DMS79 treated with DMSO at 0.1 percent for 48 hours (cell line): ENCODE data around the gene DNASE2B.

Experiments
- DNase-seq: peaks from one replicate; lab custom pipeline; 2025; lab: John Stamatoyannopoulos, UW

Gene DNASE2B

DNA sequence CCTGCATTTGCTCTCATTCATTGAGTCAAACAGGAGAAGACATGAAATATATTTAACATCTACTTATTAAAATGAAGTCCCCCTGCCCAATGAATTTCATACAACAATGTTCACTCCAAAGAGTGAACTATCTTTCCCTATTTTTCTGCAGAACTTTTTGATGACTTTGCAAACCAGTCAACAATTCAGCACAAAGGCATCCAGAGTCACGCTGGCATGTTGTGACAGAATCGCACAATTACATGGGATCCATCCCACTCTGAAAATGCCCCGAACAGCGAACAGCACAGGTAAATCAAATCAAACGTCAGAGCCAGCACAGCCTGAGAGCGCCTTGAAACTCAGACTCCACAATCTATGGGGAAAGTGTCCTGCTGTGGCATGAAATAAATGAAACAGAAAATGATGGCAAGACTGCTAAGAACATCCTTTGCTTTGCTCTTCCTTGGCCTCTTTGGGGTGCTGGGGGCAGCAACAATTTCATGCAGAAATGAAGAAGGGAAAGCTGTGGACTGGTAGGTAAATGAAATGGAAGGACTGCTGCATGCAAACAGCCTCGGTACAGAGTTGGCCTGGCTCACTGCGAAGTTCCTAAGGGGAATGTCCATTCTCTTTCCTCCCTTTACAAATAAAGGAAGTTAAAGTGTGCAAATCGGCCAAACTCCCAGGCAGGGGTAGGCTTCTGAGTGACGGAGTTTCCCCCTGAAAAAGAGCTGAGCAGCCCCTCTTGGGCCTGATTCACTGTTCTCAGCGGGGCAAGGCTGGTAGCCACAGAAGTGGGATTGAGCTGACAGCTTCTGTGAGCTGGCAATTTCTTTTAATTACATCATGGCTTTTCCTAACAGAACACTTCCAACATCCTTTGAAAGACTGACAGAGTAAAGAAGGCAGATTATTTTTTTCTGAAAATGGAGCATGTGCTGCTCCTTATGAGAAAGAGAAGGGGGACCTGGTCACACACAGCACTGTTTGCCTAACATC lies at the start of gene DNASE2B:
Gene DNASE2B (plus strand): TSS at position 310 of the 981 bp plus-strand sequence. CDS start 81 bp downstream, at position 391.
- DNase-seq = no peak

DNA sequence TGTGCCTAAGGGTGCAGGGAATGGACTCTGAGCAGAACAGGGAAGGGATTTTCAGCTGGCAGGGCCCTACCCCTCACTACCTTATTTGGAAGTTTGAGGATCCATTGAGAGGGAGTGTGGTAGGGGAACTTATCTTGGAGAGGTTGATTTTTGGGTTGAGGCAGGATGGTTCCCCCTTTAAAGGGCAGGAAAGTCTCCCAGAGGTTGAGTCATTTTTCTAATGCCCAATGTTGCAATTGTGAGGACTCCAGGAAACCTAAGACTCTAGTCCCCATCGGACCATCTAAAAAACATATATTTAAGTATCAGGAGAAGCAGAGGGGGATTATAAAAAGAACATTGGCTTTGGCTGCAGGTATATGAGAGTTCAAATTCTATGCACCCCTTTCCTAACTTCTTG lies 49.5 kb upstream of the DNASE2B start:
- no peak for DNase-seq

DNA sequence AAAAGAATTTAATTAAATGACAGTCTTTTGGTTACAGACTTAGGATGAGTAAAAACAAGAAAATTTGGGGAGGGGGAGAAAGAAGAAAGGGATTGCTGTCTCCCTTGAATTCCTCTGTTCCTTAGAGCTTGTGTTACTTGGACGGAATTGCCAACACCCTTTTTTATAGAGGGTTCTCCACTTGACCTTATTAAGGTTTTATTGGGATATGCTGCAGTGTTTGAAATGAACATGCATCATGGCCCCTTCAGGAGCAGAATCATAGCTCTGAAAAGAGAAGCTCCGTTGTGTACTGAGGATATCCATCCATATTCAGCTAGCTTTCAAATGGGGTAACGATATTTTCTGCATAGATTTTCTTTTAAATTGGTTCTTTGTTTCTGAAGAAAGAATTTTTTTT lies 48.2 kb upstream of the DNASE2B start:
- no peak for DNase-seq

- DNase-seq = no peak
Observed at GRCh38 chr1:84350550-84350949, 47.7 kb upstream of the DNASE2B start.

GRCh38 chr1:84352298-84353106 lies 45.8 kb upstream of the DNASE2B start:
- no peak for DNase-seq

DNA sequence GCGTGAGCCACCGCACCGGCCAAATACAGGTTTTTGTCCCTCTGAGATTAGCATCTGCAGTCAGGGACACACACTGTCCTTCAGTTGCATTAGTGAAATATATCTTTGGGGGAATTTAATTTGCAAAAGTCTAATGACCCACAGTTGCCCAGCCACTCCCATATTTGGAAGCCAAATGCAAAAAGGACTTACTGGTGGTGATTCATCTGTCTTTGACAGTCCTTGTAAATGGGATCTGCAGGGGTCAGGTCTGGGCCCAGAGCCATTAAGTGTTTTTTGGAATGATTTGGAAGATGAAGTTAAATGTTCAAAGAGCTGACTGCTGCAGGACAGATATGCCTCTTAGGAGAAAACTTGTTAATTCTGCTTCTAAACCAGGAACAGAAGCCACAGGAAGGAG lies 44.6 kb upstream of the DNASE2B start:
- no peak for DNase-seq

GRCh38 chr1:84355556-84355955 lies 42.7 kb upstream of the DNASE2B start:
- no peak for DNase-seq

DNA sequence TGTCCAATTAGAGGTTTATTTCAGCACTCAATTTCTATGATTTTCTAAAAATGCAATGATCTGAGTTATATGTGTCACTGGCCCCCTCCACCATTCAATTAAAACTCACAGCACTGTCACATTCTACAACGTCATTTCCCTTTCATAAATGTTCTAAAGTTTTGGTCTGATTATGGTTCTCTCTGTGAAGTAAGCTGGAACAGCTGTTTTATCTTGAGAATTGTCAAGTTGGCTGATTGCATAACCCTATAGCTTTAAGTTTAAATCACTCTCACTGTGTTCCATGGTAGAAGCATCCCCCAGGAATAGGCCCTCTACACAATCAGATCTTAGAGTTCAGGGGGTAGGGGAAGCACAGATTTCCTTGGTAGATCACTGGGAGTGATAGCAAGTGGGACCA lies 41.4 kb upstream of the DNASE2B start:
- no peak for DNase-seq

- DNase-seq = no peak
Observed at GRCh38 chr1:84358695-84359094, 39.6 kb upstream of the DNASE2B start.

GRCh38 chr1:84360316-84360715 lies 38.0 kb upstream of the DNASE2B start:
- DNase-seq = no peak

DNA sequence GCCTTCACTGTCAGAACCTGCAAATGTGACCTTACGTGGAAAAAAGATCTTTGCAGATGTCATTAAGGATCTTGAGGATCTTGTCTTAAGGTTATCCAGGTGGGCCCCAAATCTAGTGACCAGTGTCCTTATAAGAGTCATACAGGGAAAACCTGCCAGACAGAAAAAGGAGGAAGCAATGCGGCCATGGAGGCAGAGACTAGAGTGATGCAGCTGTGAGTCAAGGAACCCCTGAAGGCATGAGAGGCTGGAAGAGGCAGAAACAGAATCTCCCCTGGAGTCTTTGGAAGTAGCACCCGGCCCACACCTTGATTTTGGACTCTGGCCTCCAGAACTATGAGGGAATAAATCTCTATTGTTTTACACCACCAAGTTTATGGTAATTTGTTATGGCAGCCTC lies 36.5 kb upstream of the DNASE2B start:
- no peak for DNase-seq

GRCh38 chr1:84363019-84363418 lies 35.3 kb upstream of the DNASE2B start:
- DNase-seq = peak; percentile 82

DNA sequence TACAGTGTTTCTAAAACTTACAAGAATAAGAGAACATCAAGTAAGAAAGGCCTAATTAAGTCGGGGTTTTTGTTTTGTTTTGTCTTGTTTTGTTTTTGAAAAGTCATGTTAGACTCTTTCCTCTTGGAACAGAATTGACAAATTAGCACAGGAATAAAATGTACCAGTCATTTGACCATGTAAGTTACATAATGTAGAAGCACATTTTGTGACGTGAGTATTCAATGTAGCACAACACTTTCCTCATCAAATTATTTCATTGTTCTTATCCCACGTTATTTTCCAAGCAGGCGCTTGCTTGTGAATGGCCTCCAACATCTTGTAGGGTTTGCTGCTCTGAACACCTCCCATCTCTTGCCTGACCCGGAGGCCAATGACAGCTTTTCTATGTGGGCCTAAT lies 34.7 kb upstream of the DNASE2B start:
- DNase-seq = no peak

DNA sequence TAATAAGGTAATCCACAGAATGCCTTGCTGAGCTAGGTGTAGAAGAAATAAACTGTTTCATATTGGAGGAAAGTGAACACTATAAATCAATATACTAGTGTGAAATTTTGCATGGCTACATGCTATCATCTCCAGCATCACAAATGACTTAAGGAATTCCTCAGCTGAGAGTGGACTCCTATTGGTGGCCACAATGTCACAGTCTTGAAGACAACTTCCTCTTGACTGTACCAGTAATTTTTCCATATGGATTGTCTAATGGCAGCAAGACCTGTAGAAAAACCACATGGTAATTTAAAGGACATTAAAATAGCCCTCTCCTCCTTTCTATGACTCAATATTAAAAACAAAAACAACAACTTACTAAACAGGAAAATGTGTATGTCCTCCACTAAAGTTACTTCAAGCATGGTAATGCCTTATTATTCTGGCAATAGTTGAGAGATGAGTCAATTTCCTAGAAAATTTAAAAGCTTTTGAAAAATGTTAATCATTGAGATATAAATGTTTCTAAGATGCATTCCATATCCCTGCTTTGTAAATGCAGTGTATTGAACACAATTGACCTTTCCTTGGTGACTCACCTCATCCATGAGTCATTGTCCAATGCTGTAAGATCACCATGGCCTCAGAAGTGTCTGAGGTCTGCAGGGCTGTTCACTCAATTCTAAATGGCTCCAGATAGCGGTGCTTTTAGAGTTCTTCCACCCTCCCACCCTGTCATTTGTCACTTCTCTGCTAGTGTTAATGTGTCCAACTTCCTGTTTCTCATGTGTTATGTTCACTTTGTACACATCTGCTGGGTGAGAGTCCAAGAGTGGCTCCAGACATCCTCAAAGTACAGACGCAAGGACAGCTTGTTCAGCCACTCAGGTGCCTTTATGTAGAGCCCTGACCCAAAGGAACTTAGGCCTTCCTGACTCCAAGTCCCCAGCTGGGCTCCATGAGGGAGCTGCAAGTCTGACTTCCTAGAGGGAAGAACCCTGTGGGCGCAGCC lies 32.8 kb upstream of the DNASE2B start:
- DNase-seq = no peak

GRCh38 chr1:84366786-84367185 lies 31.5 kb upstream of the DNASE2B start:
- no peak for DNase-seq

- DNase-seq = peak; percentile 61
Observed at GRCh38 chr1:84367219-84367618, 31.1 kb upstream of the DNASE2B start.

GRCh38 chr1:84368441-84368840 lies 29.8 kb upstream of the DNASE2B start:
- no peak for DNase-seq

GRCh38 chr1:84370266-84370665 lies 28.0 kb upstream of the DNASE2B start:
- DNase-seq = peak; percentile 13

- DNase-seq = peak; percentile 58
Observed at GRCh38 chr1:84370831-84371394, 27.4 kb upstream of the DNASE2B start.

GRCh38 chr1:84373436-84374141 lies 24.7 kb upstream of the DNASE2B start:
- no peak for DNase-seq
